GM12878 (cell line): ENCODE measurements around the gene CREBBP. TPM values are rescaled to one million over a fixed set of nuclear protein-coding genes. Genes with fewer than 3 reads are reported as not detected.

Experiments
- CBX5 ChIP-seq: sonication (generic); IDR thresholded peaks from 2 replicates; pipeline ENCODE4 v1.6.1; 2016; ENCODE audit warnings: low read depth, moderate library complexity, mild to moderate bottlenecking, inconsistent platforms
- GATAD2B ChIP-seq: fragments of 450-650 bp; conservative IDR thresholded peaks from 2 replicates; pipeline ENCODE4 v1.6.1; 2017; ENCODE audit warnings: low read depth, mild to moderate bottlenecking, moderate library complexity
- KLF5 ChIP-seq: fragments of 450-650 bp; IDR thresholded peaks from 2 replicates; pipeline ENCODE4 v1.6.1; 2014; ENCODE audit warnings: mild to moderate bottlenecking; ENCODE audit not compliant: partially characterized antibody
- NFIC ChIP-seq: IDR thresholded peaks from 2 replicates; pipeline ENCODE4 v1.6.1; 2012; ENCODE audit warnings: low read depth, mild to moderate bottlenecking, inconsistent platforms, low read length, moderate library complexity
- NR2C1 ChIP-seq: fragments of 450-650 bp; IDR thresholded peaks from 2 replicates; pipeline ENCODE4 v1.6.1; 2017; ENCODE audit warnings: antibody characterized with exemption, mild to moderate bottlenecking, moderate library complexity
- NR2C2 ChIP-seq: IDR thresholded peaks from 2 replicates; pipeline ENCODE4 v1.6.1; 2011; ENCODE audit warnings: borderline replicate concordance, low read depth; ENCODE audit not compliant: control insufficient read depth, insufficient read length
- POLR2AphosphoS5 ChIP-seq: IDR thresholded peaks from 2 replicates; pipeline ENCODE4 v1.6.1; 2011; ENCODE audit warnings: mild to moderate bottlenecking, low read length, inconsistent platforms
- polyA plus RNA-seq, 11 experiments: library from polyadenylated mRNA; depleted of rRNA in 4 of 11; unstranded in 6 of 11; stranded (reverse) in 5 of 11; fragments of >200 nt; fragmentation: Nextera tagmentation in 4 of 11; fragmentation: Illumina TruSeq in 1 of 11; extraction: Ambion mirVana in 4 of 11; extraction: Trizol in 1 of 11; gene quantifications; 1 replicate in 1 of 11; 2 replicates in 10 of 11; pipeline versions ENCODE4 v1.2.1 to v1.2.3, GENCODE V29; 2011 to 2016; ENCODE audit warnings: inconsistent platforms in 2 of 11, missing spikeins in 2 of 11, low read depth in 1 of 11
- total RNA-seq, 4 experiments: library from RNA; depleted of rRNA in 3 of 4; stranded (reverse); fragments of >200 nt in 3 of 4; fragmentation: Illumina TruSeq in 1 of 4; extraction: Trizol in 1 of 4; gene quantifications; 2 replicates each; pipeline versions ENCODE4 v1.2.1 to v1.2.3, GENCODE V29; 2013 to 2021
- TF ChIP-seq, protein P1 (sequence below): fragments of 450-650 bp; IDR thresholded peaks from 2 replicates; pipeline ENCODE4 v1.6.1; 2016; ENCODE audit warnings: mild to moderate bottlenecking, moderate library complexity, borderline replicate concordance
- TF ChIP-seq, protein P2 (sequence below): fragments of 450-650 bp; IDR thresholded peaks from 2 replicates; pipeline ENCODE4 v1.6.1; 2017; ENCODE audit warnings: low read depth, mild to moderate bottlenecking, moderate library complexity

Gene CREBBP
- total and polyA plus RNA-seq, 10 of the 15 experiments (the other 5 are each of a cell fraction or from before 2014, with no cell fraction given) = 3.4 to 32.7 (median 7.9) TPM

DNA sequence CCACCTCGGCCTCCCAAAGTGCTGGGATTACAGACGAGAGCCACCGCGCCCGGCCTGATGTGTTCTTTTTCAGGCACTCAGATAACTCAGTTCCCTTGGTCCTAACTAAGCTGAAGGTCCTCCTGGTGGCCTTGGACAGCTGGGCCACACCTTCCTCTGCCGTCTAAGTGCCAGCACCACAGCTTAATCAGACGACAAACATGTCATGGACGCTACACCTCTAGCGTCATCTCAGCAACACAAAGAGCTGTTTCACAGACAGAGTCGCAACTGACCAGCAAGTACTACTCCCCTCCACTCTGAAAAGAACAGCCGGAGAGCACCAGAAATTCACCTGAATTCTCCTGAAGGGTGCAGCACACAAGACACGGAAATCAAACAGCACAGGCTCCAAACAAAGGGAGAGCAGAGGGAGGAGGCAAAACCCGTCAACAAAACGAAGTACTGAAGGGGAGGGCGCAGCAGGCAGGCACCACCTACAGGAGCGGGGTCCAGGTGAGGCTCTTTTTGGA lies 167.6 kb downstream of the CREBBP start (continued):
- TF ChIP-seq GATAD2B (no peak), NFIC (no peak), NR2C1 (no peak), NR2C2 (no peak), CBX5 (no peak), POLR2AphosphoS5 (no peak), KLF5 (no peak)
- TF ChIP-seq, protein P1, sequence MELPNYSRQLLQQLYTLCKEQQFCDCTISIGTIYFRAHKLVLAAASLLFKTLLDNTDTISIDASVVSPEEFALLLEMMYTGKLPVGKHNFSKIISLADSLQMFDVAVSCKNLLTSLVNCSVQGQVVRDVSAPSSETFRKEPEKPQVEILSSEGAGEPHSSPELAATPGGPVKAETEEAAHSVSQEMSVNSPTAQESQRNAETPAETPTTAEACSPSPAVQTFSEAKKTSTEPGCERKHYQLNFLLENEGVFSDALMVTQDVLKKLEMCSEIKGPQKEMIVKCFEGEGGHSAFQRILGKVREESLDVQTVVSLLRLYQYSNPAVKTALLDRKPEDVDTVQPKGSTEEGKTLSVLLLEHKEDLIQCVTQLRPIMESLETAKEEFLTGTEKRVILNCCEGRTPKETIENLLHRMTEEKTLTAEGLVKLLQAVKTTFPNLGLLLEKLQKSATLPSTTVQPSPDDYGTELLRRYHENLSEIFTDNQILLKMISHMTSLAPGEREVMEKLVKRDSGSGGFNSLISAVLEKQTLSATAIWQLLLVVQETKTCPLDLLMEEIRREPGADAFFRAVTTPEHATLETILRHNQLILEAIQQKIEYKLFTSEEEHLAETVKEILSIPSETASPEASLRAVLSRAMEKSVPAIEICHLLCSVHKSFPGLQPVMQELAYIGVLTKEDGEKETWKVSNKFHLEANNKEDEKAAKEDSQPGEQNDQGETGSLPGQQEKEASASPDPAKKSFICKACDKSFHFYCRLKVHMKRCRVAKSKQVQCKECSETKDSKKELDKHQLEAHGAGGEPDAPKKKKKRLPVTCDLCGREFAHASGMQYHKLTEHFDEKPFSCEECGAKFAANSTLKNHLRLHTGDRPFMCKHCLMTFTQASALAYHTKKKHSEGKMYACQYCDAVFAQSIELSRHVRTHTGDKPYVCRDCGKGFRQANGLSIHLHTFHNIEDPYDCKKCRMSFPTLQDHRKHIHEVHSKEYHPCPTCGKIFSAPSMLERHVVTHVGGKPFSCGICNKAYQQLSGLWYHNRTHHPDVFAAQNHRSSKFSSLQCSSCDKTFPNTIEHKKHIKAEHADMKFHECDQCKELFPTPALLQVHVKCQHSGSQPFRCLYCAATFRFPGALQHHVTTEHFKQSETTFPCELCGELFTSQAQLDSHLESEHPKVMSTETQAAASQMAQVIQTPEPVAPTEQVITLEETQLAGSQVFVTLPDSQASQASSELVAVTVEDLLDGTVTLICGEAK = no peak
- TF ChIP-seq, protein P2, sequence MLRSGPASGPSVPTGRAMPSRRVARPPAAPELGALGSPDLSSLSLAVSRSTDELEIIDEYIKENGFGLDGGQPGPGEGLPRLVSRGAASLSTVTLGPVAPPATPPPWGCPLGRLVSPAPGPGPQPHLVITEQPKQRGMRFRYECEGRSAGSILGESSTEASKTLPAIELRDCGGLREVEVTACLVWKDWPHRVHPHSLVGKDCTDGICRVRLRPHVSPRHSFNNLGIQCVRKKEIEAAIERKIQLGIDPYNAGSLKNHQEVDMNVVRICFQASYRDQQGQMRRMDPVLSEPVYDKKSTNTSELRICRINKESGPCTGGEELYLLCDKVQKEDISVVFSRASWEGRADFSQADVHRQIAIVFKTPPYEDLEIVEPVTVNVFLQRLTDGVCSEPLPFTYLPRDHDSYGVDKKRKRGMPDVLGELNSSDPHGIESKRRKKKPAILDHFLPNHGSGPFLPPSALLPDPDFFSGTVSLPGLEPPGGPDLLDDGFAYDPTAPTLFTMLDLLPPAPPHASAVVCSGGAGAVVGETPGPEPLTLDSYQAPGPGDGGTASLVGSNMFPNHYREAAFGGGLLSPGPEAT = no peak
